ENCODE measurements around the gene FMN1.

DNA sequence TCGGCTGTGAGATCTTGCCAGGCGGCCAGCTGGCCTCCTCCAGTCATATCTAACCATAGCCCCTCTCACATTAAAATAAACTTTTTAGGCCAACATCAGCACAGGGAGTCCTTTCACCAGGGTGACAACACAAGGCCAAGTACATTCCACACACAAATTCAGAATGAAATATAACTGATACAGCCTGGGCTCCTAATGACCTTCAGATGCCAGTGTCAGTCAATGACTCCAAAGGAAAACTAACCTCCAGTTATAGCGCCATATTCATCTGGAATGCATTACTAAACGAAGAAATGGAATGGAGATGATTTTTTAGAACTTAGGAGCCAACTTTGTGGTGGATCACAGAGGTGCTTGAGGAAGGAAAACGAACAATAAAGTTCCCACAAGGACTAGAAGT lies 271.3 kb downstream of the FMN1 start:
- TF ChIP-seq CTCF (IDR thresholded peaks at IDR 0.05): no peak
- no peak for TF ChIP-seq POLR2AphosphoS5 (IDR thresholded peaks at IDR 0.05; ENCODE audit: low read depth, low read length)
- TF ChIP-seq SIN3A (IDR thresholded peaks at IDR 0.05; ENCODE audit: borderline replicate concordance, insufficient read depth, low read depth, low read length): no peak
- no peak for TF ChIP-seq REST (IDR thresholded peaks at IDR 0.05; ENCODE audit: insufficient read depth in 1 of 2, low read depth in 2 of 2, low read length in 1 of 2)
- no peak for TF ChIP-seq TCF7L2 (IDR thresholded peaks at IDR 0.05; ENCODE audit: low read depth, low read length)
